Measurements from ENCODE around the gene EGFL8. TPM values are rescaled to one million over a fixed set of nuclear protein-coding genes. Genes with fewer than 3 reads are reported as not detected.
A peak's percentile ranks its signal among the peaks of the same experiment; 100 is the strongest.

EGFL8 gene
- total and polyA plus RNA-seq, 9 of the 15 experiments (the other 6 are each of a cell fraction or from before 2014, with no cell fraction given) = 2.2 to 47.4 (median 14.2) TPM

GRCh38 chr6:32131439-32131948 is 32.9 kb upstream of the EGFL8 start (continued):
- TF ChIP-seq BMI1 (IDR thresholded peaks at IDR 0.05; ENCODE audit: low read length) (no peak), RFX7 (CRISPR knock-in tag; IDR thresholded peaks at IDR 0.05) (no peak), IRF9 (tag; IDR thresholded peaks at IDR 0.05) (no peak), ZNF407 (IDR thresholded peaks at IDR 0.05; ENCODE audit: low read depth) (peak; percentile 50; the same call in 1 of the 2 replicates), NBN (IDR thresholded peaks at IDR 0.05; ENCODE audit: low read depth) (peak; percentile 87), MLX (CRISPR knock-in tag; conservative IDR thresholded peaks at IDR 0.05) (no peak), TBP (optimal IDR thresholded peaks at IDR 0.05; ENCODE audit: low read depth, low read length) (no peak), ETV5 (CRISPR knock-in tag; IDR thresholded peaks at IDR 0.05; ENCODE audit: low read depth) (0 out of 2 replicates have a peak, but pooled peaks have one; percentile 26), NR1H2 (CRISPR knock-in tag; IDR thresholded peaks at IDR 0.05) (no peak), SIRT6 (IDR thresholded peaks at IDR 0.05; ENCODE audit: low read depth, low read length) (no peak), ZBTB5 (IDR thresholded peaks at IDR 0.05) (no peak), BRCA1 (IDR thresholded peaks at IDR 0.05) (no peak), BRCA1 (CRISPR knock-in tag; IDR thresholded peaks at IDR 0.05) (no peak), ZNF707 (CRISPR knock-in tag; conservative IDR thresholded peaks at IDR 0.05) (0 out of 2 replicates have a peak, but pooled peaks have one; percentile 62), TARDBP (IDR thresholded peaks at IDR 0.05) (peak; percentile 97), RHOXF2B (CRISPR knock-in tag; conservative IDR thresholded peaks at IDR 0.05) (no peak), ZBTB43 (CRISPR knock-in tag; IDR thresholded peaks at IDR 0.05) (no peak)

All from K562 (cell line).